HG02870 (cell line): ENCODE results near the gene ANP32D.
"Not testable (repeated sequence)": the region's sequence is repeated elsewhere in the genome, so short reads cannot be mapped to it uniquely, and the experiment has no call there.

Experiments used
- ATAC-seq: cut with Tn5 transposase; IDR thresholded peaks from one replicate; pipeline ENCODE4 v1.9.1; 2021; ENCODE audit warnings: mild to moderate bottlenecking, moderate library complexity; ENCODE audit not compliant: unreplicated experiment

ANP32D gene

GRCh38 chr12:48500281-48500680 lies 27.9 kb downstream of the ANP32D start:
- not testable (repeated sequence) for ATAC-seq

- not testable (repeated sequence) for ATAC-seq
Observed at GRCh38 chr12:48506836-48507235, 34.5 kb downstream of the ANP32D start.

- ATAC-seq = no peak
Observed at GRCh38 chr12:48508987-48509386, 36.6 kb downstream of the ANP32D start.

- no peak for ATAC-seq
Observed at GRCh38 chr12:48510111-48510510, 37.8 kb downstream of the ANP32D start.

- ATAC-seq = peak; percentile 83
Observed at GRCh38 chr12:48512855-48513254, 40.5 kb downstream of the ANP32D start.

GRCh38 chr12:48514728-48515127 lies 42.4 kb downstream of the ANP32D start:
- no peak for ATAC-seq

- not testable (repeated sequence) for ATAC-seq
Observed at GRCh38 chr12:48520381-48520780, 48.0 kb downstream of the ANP32D start.
